Panc1 (cell line): ENCODE measurements around the gene WDR86. TPM values are rescaled to one million over a fixed set of nuclear protein-coding genes. Genes with fewer than 3 reads are reported as not detected.

Experiments
- ATAC-seq: fragments of 200-7000 bp; cut with Tn5 transposase; 2 replicates; pipeline ENCODE4 v1.9.1; 2020; ENCODE audit warnings: mild to moderate bottlenecking, moderate library complexity
- BruUV-seq: library from RNA; stranded (reverse); fragments of 400-500 nt; replicated peaks from 2 replicates; lab custom pipeline; 2021; lab: Mats Ljungman, UMichigan
- CTCF ChIA-PET: fragments of 300-600 bp; sonication (Branson Sonifier 250); formaldehyde crosslinking; loops from one replicate; lab custom pipeline; 2022; ENCODE audit warnings: antibody characterized with exemption; lab: Charles Lee
- POLR2A ChIA-PET: fragments of 300-600 bp; sonication (Branson Sonifier 250); formaldehyde crosslinking; loops from one replicate; lab custom pipeline; 2022; ENCODE audit warnings: antibody characterized with exemption; lab: Charles Lee
- DNase-seq: peaks from one replicate; pipeline ENCODE4 v3.0.0-alpha.2; 2010; ENCODE audit warnings: low read depth, low spot score
- H3K27ac ChIP-seq: 2 replicates; pipeline ENCODE4 v1.5.1; 2011; ENCODE audit warnings: mild to moderate bottlenecking, low read length, inconsistent platforms
- H3K27me3 ChIP-seq: fragments of 200-500 bp; sonication (Bioruptor generic); 2 replicates; pipeline ENCODE4 v1.6.0; 2014; ENCODE audit warnings: low read length, inconsistent platforms; ENCODE audit not compliant: control insufficient read depth, insufficient read depth
- H3K36me3 ChIP-seq: fragments of 200-500 bp; sonication (Bioruptor generic); 2 replicates; pipeline ENCODE4 v1.5.1; 2014; ENCODE audit warnings: inconsistent platforms, mild to moderate bottlenecking, low read length, moderate library complexity; ENCODE audit not compliant: control insufficient read depth, insufficient read depth
- H3K4me1 ChIP-seq: 2 replicates; pipeline ENCODE4 v1.5.1; 2011; ENCODE audit warnings: inconsistent platforms, mild to moderate bottlenecking, low read length, moderate library complexity; ENCODE audit not compliant: control insufficient read depth, insufficient read depth
- H3K4me3 ChIP-seq, 2 experiments: 2 replicates each; pipeline ENCODE4 v1.5.1; 2011 to 2012; ENCODE audit warnings: low read depth in 2 of 2, low read length in 2 of 2, mild to moderate bottlenecking in 2 of 2, inconsistent platforms in 1 of 2, moderate library complexity in 1 of 2
- H3K9me3 ChIP-seq: fragments of 200-500 bp; sonication (Bioruptor generic); 2 replicates; pipeline ENCODE4 v1.5.1; 2014; ENCODE audit warnings: low read depth, mild to moderate bottlenecking, inconsistent platforms, low read length, moderate library complexity; ENCODE audit not compliant: control insufficient read depth, insufficient read depth
- POLR2AphosphoS5 ChIP-seq: IDR thresholded peaks from 2 replicates; pipeline ENCODE4 v1.6.1; 2012; ENCODE audit warnings: mild to moderate bottlenecking, low read depth, low read length, moderate library complexity
- REST ChIP-seq, 2 experiments: IDR thresholded peaks; 2 replicates each; pipeline ENCODE4 v1.6.1; 2011 to 2012; ENCODE audit warnings: low read depth in 2 of 2, control low read depth in 1 of 2, low read length in 1 of 2, mild to moderate bottlenecking in 1 of 2, moderate library complexity in 1 of 2; ENCODE audit not compliant: insufficient read depth in 1 of 2
- SIN3A ChIP-seq: IDR thresholded peaks from 2 replicates; pipeline ENCODE4 v1.6.1; 2012; ENCODE audit warnings: low read depth, mild to moderate bottlenecking, low read length, moderate library complexity, borderline replicate concordance; ENCODE audit not compliant: insufficient read depth
- TCF7L2 ChIP-seq: IDR thresholded peaks from 2 replicates; pipeline ENCODE4 v1.6.1; 2011; ENCODE audit warnings: mild to moderate bottlenecking, low read depth, low read length, inconsistent platforms
- in situ Hi-C: cut with HindIII; loops from 2 replicates; pipeline ENCODE4 v1.10.0; 2016; ENCODE audit warnings: low sequenced_read_pairs, low pct_unique_long_range_greater_than_20kb
- intact Hi-C: fragments of 100-400 bp; cut with micrococcal nuclease; formaldehyde crosslinking; loops from one replicate; pipeline ENCODE4 v1.10.0; 2022; ENCODE audit not compliant: unreplicated experiment
- total RNA-seq: library from RNA; stranded (reverse); gene quantifications from one replicate; pipeline ENCODE4 v1.2.1, GENCODE V29; 2021; ENCODE audit not compliant: unreplicated experiment
- TF ChIP-seq, protein P1 (sequence below): fragments of 450-650 bp; IDR thresholded peaks from 2 replicates; pipeline ENCODE4 v1.5.1; 2017; ENCODE audit warnings: mild to moderate bottlenecking

The WDR86 gene
- total RNA-seq, 1 experiment from 2014 or later: 0.72 TPM

GRCh38 chr7:151388007-151388297, 21.9 kb downstream of the WDR86 start:
- H3K36me3 ChIP-seq: no peaks in the 10 kb centered on the region
- TF ChIP-seq SIN3A: no peak
- no peak for TF ChIP-seq TCF7L2
- no peak for TF ChIP-seq REST (IDR thresholded peaks at IDR 0.05; ENCODE audit: insufficient read depth in 1 of 2, low read depth in 2 of 2, low read length in 1 of 2)
- no peak for TF ChIP-seq POLR2AphosphoS5
- TF ChIP-seq, protein P1, sequence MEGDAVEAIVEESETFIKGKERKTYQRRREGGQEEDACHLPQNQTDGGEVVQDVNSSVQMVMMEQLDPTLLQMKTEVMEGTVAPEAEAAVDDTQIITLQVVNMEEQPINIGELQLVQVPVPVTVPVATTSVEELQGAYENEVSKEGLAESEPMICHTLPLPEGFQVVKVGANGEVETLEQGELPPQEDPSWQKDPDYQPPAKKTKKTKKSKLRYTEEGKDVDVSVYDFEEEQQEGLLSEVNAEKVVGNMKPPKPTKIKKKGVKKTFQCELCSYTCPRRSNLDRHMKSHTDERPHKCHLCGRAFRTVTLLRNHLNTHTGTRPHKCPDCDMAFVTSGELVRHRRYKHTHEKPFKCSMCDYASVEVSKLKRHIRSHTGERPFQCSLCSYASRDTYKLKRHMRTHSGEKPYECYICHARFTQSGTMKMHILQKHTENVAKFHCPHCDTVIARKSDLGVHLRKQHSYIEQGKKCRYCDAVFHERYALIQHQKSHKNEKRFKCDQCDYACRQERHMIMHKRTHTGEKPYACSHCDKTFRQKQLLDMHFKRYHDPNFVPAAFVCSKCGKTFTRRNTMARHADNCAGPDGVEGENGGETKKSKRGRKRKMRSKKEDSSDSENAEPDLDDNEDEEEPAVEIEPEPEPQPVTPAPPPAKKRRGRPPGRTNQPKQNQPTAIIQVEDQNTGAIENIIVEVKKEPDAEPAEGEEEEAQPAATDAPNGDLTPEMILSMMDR: no peak
- DNase-seq: no peak
- ATAC-seq: no peak
- no peaks in the 10 kb centered on the region for H3K27me3 ChIP-seq
- CTCF ChIA-PET: no interaction called here
- peaks cover 5% of the 10 kb centered on the region for H3K4me1 ChIP-seq
- in situ Hi-C loops (no loop called here), intact Hi-C loops (no loop called here)
- no peak overlapping the region for H3K4me3 ChIP-seq
- no peaks in the 10 kb centered on the region for H3K9me3 ChIP-seq
- no peak overlapping the region for H3K27ac ChIP-seq
- POLR2A ChIA-PET: no interaction called here
- BruUV-seq: no TSS peak

DNA sequence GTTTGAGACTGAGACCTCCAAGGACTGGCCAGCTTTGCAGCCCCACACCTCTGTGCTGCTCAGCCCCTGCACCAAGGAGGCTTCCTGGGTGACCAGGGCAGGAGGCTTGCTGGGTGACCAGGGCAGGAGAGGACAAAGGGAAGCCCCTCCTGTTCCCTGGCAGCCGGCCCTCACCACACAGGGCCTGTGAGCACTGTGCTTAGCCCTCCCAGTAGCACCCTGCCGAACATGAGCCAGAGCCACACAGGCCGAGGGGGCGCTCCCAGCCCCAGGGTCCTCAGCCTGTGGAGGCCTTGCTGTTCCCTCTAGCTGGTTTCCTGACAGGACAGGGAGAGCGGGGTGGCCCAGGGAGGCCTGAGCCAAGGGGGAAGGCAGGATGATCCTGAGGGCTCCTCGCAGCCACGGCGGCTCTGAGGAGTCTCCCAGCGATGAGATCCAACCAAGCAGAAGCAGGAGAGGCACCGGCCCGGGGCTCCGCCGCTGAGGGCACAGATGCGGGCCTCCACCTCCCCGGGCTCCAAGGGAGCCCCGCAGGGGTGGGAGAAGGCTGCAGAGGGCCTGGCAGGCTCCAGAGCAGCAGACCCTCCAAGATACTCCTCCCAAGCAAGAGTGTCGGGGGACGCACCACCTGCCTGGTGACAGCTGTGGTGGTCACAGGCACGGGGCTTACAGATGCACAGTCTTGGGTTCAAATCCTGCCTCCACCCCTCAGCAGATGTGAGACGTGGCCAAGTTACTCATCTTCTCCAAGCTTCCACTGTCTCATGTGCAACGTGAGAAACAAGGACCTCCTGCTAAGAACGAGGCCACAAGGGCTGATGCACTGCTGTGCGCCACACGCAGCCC, 22.5 kb downstream of the WDR86 start:
- TF ChIP-seq REST (IDR thresholded peaks at IDR 0.05; ENCODE audit: insufficient read depth in 1 of 2, low read depth in 2 of 2, low read length in 1 of 2) (no peak), TCF7L2 (no peak), SIN3A (no peak), POLR2AphosphoS5 (no peak)
- TF ChIP-seq, protein P1: no peak
- H3K4me3 ChIP-seq: no peak overlapping the region
- no peak overlapping the region for H3K27ac ChIP-seq
- intact Hi-C loops (no loop called here), in situ Hi-C loops (no loop called here)
- no peak for DNase-seq
- no TSS peak for BruUV-seq
- H3K27me3 ChIP-seq: no peaks in the 10 kb centered on the region
- no peaks in the 10 kb centered on the region for H3K9me3 ChIP-seq
- no peak for ATAC-seq
- CTCF ChIA-PET: no interaction called here
- POLR2A ChIA-PET: no interaction called here
- peaks cover 5% of the 10 kb centered on the region for H3K4me1 ChIP-seq
- no peaks in the 10 kb centered on the region for H3K36me3 ChIP-seq
